Spleen (tissue), 11 donors: Measurements from ENCODE around the gene KCNJ4. TPM values are rescaled to one million over a fixed set of nuclear protein-coding genes. Genes with fewer than 3 reads are reported as not detected.
A peak's percentile ranks its signal among the peaks of the same experiment; 100 is the strongest.

ENCODE experiments used
- DNase-seq: peaks from one replicate; pipeline ENCODE4 v3.0.0-alpha.2; 2020
- H3K27ac ChIP-seq, 8 donors: fragments of 200-600 bp; sonication (generic) in 7 of 8; 1 replicate in 4 of 8; 2 replicates in 4 of 8; pipeline versions ENCODE4 v1.5.0 to v1.8.0; 2016 to 2021; ENCODE audit warnings: inconsistent platforms in 4 of 8, mild to moderate bottlenecking in 4 of 8, moderate library complexity in 1 of 8
- H3K27me3 ChIP-seq, 7 donors: fragments of 200-600 bp; sonication (generic) in 6 of 7; replicated peaks in 1 of 7; 1 replicate in 4 of 7; 2 replicates in 3 of 7; pipeline versions ENCODE4 v1.5.0 to v1.8.0; 2016 to 2021; ENCODE audit warnings: inconsistent platforms in 3 of 7, mild to moderate bottlenecking in 1 of 7
- H3K36me3 ChIP-seq, 6 donors: fragments of 200-600 bp; sonication (generic) in 5 of 6; 1 replicate in 4 of 6; 2 replicates in 2 of 6; pipeline versions ENCODE4 v1.5.0 to v1.8.0; 2016 to 2021; ENCODE audit warnings: inconsistent platforms in 2 of 6
- H3K4me1 ChIP-seq, 6 donors: fragments of 200-600 bp; sonication (generic) in 5 of 6; 1 replicate in 3 of 6; 2 replicates in 3 of 6; pipeline versions ENCODE4 v1.5.0 to v1.8.0; 2016 to 2021; ENCODE audit warnings: inconsistent platforms in 3 of 6
- H3K4me3 ChIP-seq, 8 donors: fragments of 200-600 bp; sonication (generic) in 7 of 8; 1 replicate in 4 of 8; 2 replicates in 4 of 8; pipeline versions ENCODE4 v1.5.0 to v1.8.0; 2016 to 2021; ENCODE audit warnings: inconsistent platforms in 4 of 8, mild to moderate bottlenecking in 4 of 8, moderate library complexity in 2 of 8
- H3K9me3 ChIP-seq, 8 donors: fragments of 200-600 bp; sonication (generic) in 7 of 8; 1 replicate in 4 of 8; 2 replicates in 4 of 8; pipeline versions ENCODE4 v1.5.0 to v1.8.0; 2016 to 2021; ENCODE audit warnings: inconsistent platforms in 4 of 8
- POLR2A ChIP-seq, 3 donors: fragments of 450-650 bp; IDR thresholded peaks; one replicate each; pipeline ENCODE4 v1.5.1; 2017; ENCODE audit warnings: antibody characterized with exemption in 3 of 3, mild to moderate bottlenecking in 1 of 3
- POLR2AphosphoS5 ChIP-seq, 3 donors: sonication (generic); formaldehyde crosslinking; IDR thresholded peaks; one replicate each; pipeline ENCODE4 v1.5.1; 2017; ENCODE audit warnings: antibody characterized with exemption in 3 of 3
- WGBS, 5 donors: extraction: QIAGEN DNeasy Blood & Tissue Kit in 3 of 5; methylation state at CpG; one replicate each; pipeline versions ENCODE4 v1.1.5 to v1.1.7; 2013 to 2018; 5-methylcytosine and 5-hydroxymethylcytosine counted together
- intact Hi-C: fragments of 100-400 bp; cut with DNase I; formaldehyde crosslinking; loops from one replicate; pipeline ENCODE4 v1.15.0; 2023; ENCODE audit warnings: low total_unique reads
- polyA plus RNA-seq, 3 donors: library from polyadenylated mRNA; stranded (reverse); fragments of 200-250 nt; gene quantifications; one replicate each; pipeline ENCODE4 v1.2.1, GENCODE V29; 2013
- total RNA-seq, 7 donors: library from RNA; depleted of rRNA in 3 of 7; stranded (reverse); fragments of >200 nt in 3 of 7; fragmentation: NEBNext Ultra II Directional in 4 of 7; extraction: Animal tissue kit (Norgen Biotek cat#: 25700) in 4 of 7; gene quantifications; one replicate each; pipeline versions ENCODE4 v1.1.0 to v1.2.1, GENCODE V29; 2016 to 2021
- TF ChIP-seq, protein P1 (sequence below), 11 experiments: fragments of 200-600 bp in 7 of 11; fragments of 450-650 bp in 4 of 11; sonication (generic) in 4 of 11; IDR thresholded peaks in 8 of 11; conservative IDR thresholded peaks in 3 of 11; 1 replicate in 7 of 11; 2 replicates in 4 of 11; pipeline versions ENCODE4 v1.4.0 to v1.8.0; 2016 to 2021; ENCODE audit warnings: antibody characterized with exemption in 11 of 11, inconsistent platforms in 4 of 11, mild to moderate bottlenecking in 1 of 11
- donor health status: healthy with polysubstance abuse.
- donor health status: DM: no; HTN: no; CAD: no; lungs with moderate emphysema.
- donor health status: DM: no; HTN: no; CAD: no.
- donor health status: Bipolar disorder and iron deficiency.
- donor health status: healthy.
- donor health status: DM: no; HTN: no; CAD: no.
- donor health status: DM: yes; HTN: yes; CAD: no.

KCNJ4 gene
- total and polyA plus RNA-seq, 10 donors: not detected

GRCh38 chr22:38461057-38461413 is 6.0 kb upstream of the KCNJ4 start:
- Histone ChIP-seq H3K27me3 (peaks cover 0 to 100% (median 41%) of the 10 kb centered on the region in 7 donors), H3K4me3 (peak overlapping the region in 2 of 8 donors; percentile 9 to 35), H3K36me3 (no peaks in the 10 kb centered on the region), H3K9me3 (no peaks in the 10 kb centered on the region), H3K27ac (no peak overlapping the region), H3K4me1 (peaks cover 11 to 35% (median 25%) of the 10 kb centered on the region in 6 donors)
- no peak for DNase-seq
- intact Hi-C loops: no loop called here
- TF ChIP-seq POLR2A (IDR thresholded peaks at IDR 0.05): no peak
- TF ChIP-seq POLR2AphosphoS5 (IDR thresholded peaks at IDR 0.05): no peak
- TF ChIP-seq, protein P1, sequence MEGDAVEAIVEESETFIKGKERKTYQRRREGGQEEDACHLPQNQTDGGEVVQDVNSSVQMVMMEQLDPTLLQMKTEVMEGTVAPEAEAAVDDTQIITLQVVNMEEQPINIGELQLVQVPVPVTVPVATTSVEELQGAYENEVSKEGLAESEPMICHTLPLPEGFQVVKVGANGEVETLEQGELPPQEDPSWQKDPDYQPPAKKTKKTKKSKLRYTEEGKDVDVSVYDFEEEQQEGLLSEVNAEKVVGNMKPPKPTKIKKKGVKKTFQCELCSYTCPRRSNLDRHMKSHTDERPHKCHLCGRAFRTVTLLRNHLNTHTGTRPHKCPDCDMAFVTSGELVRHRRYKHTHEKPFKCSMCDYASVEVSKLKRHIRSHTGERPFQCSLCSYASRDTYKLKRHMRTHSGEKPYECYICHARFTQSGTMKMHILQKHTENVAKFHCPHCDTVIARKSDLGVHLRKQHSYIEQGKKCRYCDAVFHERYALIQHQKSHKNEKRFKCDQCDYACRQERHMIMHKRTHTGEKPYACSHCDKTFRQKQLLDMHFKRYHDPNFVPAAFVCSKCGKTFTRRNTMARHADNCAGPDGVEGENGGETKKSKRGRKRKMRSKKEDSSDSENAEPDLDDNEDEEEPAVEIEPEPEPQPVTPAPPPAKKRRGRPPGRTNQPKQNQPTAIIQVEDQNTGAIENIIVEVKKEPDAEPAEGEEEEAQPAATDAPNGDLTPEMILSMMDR (IDR thresholded peaks at IDR 0.05 in 8 of 11, conservative IDR thresholded peaks at IDR 0.05 in 3 of 11): no peak
- WGBS, 5 donors: 49 to 60% (median 57%) methylated on average over 7 to 9 of the region's 9 CpGs

GRCh38 chr22:38460426-38460840 is 5.4 kb upstream of the KCNJ4 start:
- no peak overlapping the region for H3K4me3 ChIP-seq
- 57 to 75% (median 62%) methylated on average over 8 of the region's 8 CpGs for WGBS, 5 donors
- H3K9me3 ChIP-seq: no peaks in the 10 kb centered on the region
- TF ChIP-seq, protein P1 (IDR thresholded peaks at IDR 0.05 in 8 of 11, conservative IDR thresholded peaks at IDR 0.05 in 3 of 11): no peak
- TF ChIP-seq POLR2AphosphoS5 (IDR thresholded peaks at IDR 0.05) (no peak), POLR2A (IDR thresholded peaks at IDR 0.05) (no peak)
- no peaks in the 10 kb centered on the region for H3K36me3 ChIP-seq
- peaks cover 11 to 41% (median 31%) of the 10 kb centered on the region in 6 donors for H3K4me1 ChIP-seq
- no peak overlapping the region for H3K27ac ChIP-seq
- DNase-seq: no peak
- intact Hi-C loops: no loop called here
- H3K27me3 ChIP-seq: peaks cover 0 to 100% (median 47%) of the 10 kb centered on the region in 7 donors

GRCh38 chr22:38456841-38457699 is 2.1 kb upstream of the KCNJ4 start:
- no peak for DNase-seq
- WGBS, 5 donors: 75 to 84% (median 81%) methylated on average over 14 of the region's 14 CpGs
- Histone ChIP-seq H3K4me1 (peaks cover 9 to 37% (median 30%) of the 10 kb centered on the region in 6 donors), H3K9me3 (no peaks in the 10 kb centered on the region), H3K36me3 (no peaks in the 10 kb centered on the region), H3K4me3 (no peak overlapping the region), H3K27me3 (peaks cover 0 to 100% (median 76%) of the 10 kb centered on the region in 7 donors), H3K27ac (no peak overlapping the region)
- intact Hi-C loops: no loop called here
- TF ChIP-seq, protein P1 (IDR thresholded peaks at IDR 0.05 in 8 of 11, conservative IDR thresholded peaks at IDR 0.05 in 3 of 11): no peak
- TF ChIP-seq POLR2AphosphoS5 (IDR thresholded peaks at IDR 0.05): no peak
- TF ChIP-seq POLR2A (IDR thresholded peaks at IDR 0.05): no peak

- TF ChIP-seq POLR2AphosphoS5 (IDR thresholded peaks at IDR 0.05): no peak
- TF ChIP-seq POLR2A (IDR thresholded peaks at IDR 0.05): no peak
- Histone ChIP-seq H3K4me3 (peak overlapping the region in 4 of 8 donors; percentile 38 to 71 (median 42)), H3K27me3 (peaks cover 0 to 98% (median 75%) of the 10 kb centered on the region in 7 donors), H3K27ac (no peak overlapping the region), H3K9me3 (no peaks in the 10 kb centered on the region), H3K36me3 (no peaks in the 10 kb centered on the region), H3K4me1 (peaks cover 2 to 30% (median 23%) of the 10 kb centered on the region in 6 donors)
- WGBS, 5 donors: 37 to 55% (median 41%) methylated on average over 15 to 17 of the region's 17 CpGs
- DNase-seq: no peak
- intact Hi-C loops: no loop called here
Observed at GRCh38 chr22:38456272-38456835, 1.4 kb upstream of the KCNJ4 start.
